Sigmoid colon (tissue), 3 donors: ENCODE data around the gene NTM.

Experiments
- CTCF ChIP-seq, 4 experiments: fragments of 450-650 bp in 3 of 4; fragments of 200-600 bp in 1 of 4; IDR thresholded peaks; one replicate each; pipeline ENCODE4 v1.5.1; 2016 to 2019; ENCODE audit warnings: antibody characterized with exemption in 4 of 4, mild to moderate bottlenecking in 3 of 4, moderate library complexity in 2 of 4
- POLR2A ChIP-seq, 2 donors: fragments of 450-650 bp; IDR thresholded peaks; one replicate each; pipeline ENCODE4 v1.6.1; 2016; ENCODE audit warnings: antibody characterized with exemption in 2 of 2, mild to moderate bottlenecking in 2 of 2, moderate library complexity in 2 of 2

- TF ChIP-seq CTCF (IDR thresholded peaks at IDR 0.05) (no peak), POLR2A (IDR thresholded peaks at IDR 0.05) (no peak)
These were observed 93.4 kb downstream of the NTM start for GRCh38 chr11:131463649-131464425.
